Fibroblast of lung (primary cell): Measurements from ENCODE around the gene PLD5.

Experiments used
- CTCF ChIP-seq, 2 donors: IDR thresholded peaks in 1 of 2; conservative IDR thresholded peaks in 1 of 2; 1 replicate in 1 of 2; 2 replicates in 1 of 2; pipeline ENCODE4 v1.5.1; 2011 to 2012; ENCODE audit warnings: low read length in 2 of 2, control low read depth in 1 of 2, inconsistent platforms in 1 of 2, low read depth in 1 of 2, mild to moderate bottlenecking in 1 of 2
- EZH2 ChIP-seq: IDR thresholded peaks from 2 replicates; pipeline ENCODE4 v1.5.1; 2012; ENCODE audit warnings: low read length, control low read depth, mild to moderate bottlenecking; ENCODE audit errors: missing control alignments

DNA sequence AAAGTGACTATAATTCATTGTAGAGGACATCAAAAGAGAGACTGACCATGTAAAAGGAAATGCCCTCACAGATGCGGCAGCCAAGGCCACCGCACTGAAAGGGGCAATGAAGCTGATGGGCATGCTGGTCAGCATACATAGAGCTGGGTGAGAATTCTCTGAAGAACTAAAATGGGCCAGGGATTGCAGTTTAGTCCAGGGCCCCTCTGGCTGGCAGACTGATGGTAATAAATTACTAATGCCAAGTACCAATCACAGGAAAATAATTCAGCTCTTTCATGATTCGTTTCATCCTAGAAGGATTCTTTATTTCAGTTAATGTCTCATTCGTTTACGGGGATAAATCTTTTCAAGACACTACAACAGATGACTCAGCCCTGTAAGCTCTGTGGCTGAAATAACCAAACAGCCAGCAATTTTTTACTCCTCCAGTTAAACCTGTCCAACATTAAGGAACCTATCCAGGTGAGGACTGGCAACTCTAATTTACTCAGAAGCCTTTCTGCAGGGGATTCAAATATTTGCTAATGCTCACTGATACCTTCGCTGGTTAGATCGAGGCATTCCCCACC is 468.7 kb downstream of the PLD5 start:
- no peak for TF ChIP-seq CTCF (conservative IDR thresholded peaks at IDR 0.05 in 1 of 2, IDR thresholded peaks at IDR 0.05 in 1 of 2; ENCODE audit: low read depth in 1 of 2, low read length in 2 of 2)
- no peak for TF ChIP-seq EZH2
